ENCODE results near the gene EFCAB9.
A peak's percentile ranks its signal among the peaks of the same experiment; 100 is the strongest.
"Not testable (repeated sequence)": the region's sequence is repeated elsewhere in the genome, so short reads cannot be mapped to it uniquely, and the experiment has no call there.

The EFCAB9 gene

GRCh38 chr5:172188033-172188892 lies 5.7 kb upstream of the EFCAB9 start, which contains the start of gene STK10:
Gene STK10 (minus strand): TSS chr5:172188224. CDS start chr5:172188042, 182 bp downstream.
- peak; percentile 98 for DNase-seq (ENCODE audit: low spot score)

- DNase-seq (ENCODE audit: low spot score): no peak
Measured at GRCh38 chr5:172188893-172189692, 4.9 kb upstream of the EFCAB9 start.

GRCh38 chr5:172189693-172190296 lies 4.2 kb upstream of the EFCAB9 start:
- DNase-seq (ENCODE audit: low spot score): no peak

GRCh38 chr5:172194985-172195774 lies 1.2 kb downstream of the EFCAB9 start:
- no peak for DNase-seq (ENCODE audit: low spot score)

GRCh38 chr5:172197775-172198174 lies 3.8 kb downstream of the EFCAB9 start:
- not testable (repeated sequence) for DNase-seq (ENCODE audit: low spot score)

GRCh38 chr5:172199446-172199845 lies 5.5 kb downstream of the EFCAB9 start:
- DNase-seq (ENCODE audit: low spot score): no peak

GRCh38 chr5:172200476-172200875 lies 6.5 kb downstream of the EFCAB9 start:
- DNase-seq (ENCODE audit: low spot score): no peak

GRCh38 chr5:172205984-172206383 lies 12.0 kb downstream of the EFCAB9 start:
- DNase-seq (ENCODE audit: low spot score): not testable (repeated sequence)

GRCh38 chr5:172207511-172207910 lies 13.5 kb downstream of the EFCAB9 start:
- DNase-seq (ENCODE audit: low spot score): no peak

GRCh38 chr5:172209714-172210113 lies 15.7 kb downstream of the EFCAB9 start:
- DNase-seq (ENCODE audit: low spot score): no peak

- no peak for DNase-seq (ENCODE audit: low spot score)
Measured at GRCh38 chr5:172211676-172212075, 17.7 kb downstream of the EFCAB9 start.

- DNase-seq (ENCODE audit: low spot score): no peak
Measured at GRCh38 chr5:172213126-172213525, 19.2 kb downstream of the EFCAB9 start.

GRCh38 chr5:172216345-172216744 lies 22.4 kb downstream of the EFCAB9 start:
- no peak for DNase-seq (ENCODE audit: low spot score)

- no peak for DNase-seq (ENCODE audit: low spot score)
Measured at GRCh38 chr5:172219296-172219695, 25.3 kb downstream of the EFCAB9 start.

- DNase-seq (ENCODE audit: low spot score): no peak
Measured at GRCh38 chr5:172223901-172224873, 30.2 kb downstream of the EFCAB9 start.

GRCh38 chr5:172224996-172225395 lies 31.0 kb downstream of the EFCAB9 start:
- DNase-seq (ENCODE audit: low spot score): no peak

GRCh38 chr5:172229904-172230303 lies 35.9 kb downstream of the EFCAB9 start:
- no peak for DNase-seq (ENCODE audit: low spot score)

- DNase-seq (ENCODE audit: low spot score): no peak
Measured at GRCh38 chr5:172234031-172234430, 40.1 kb downstream of the EFCAB9 start.

GRCh38 chr5:172235132-172235780 lies 41.3 kb downstream of the EFCAB9 start:
- DNase-seq (ENCODE audit: low spot score): peak; percentile 20

Data from AG20443 (cell line).